Measurements from ENCODE around the gene HSD17B8. TPM values are rescaled to one million over a fixed set of nuclear protein-coding genes. Genes with fewer than 3 reads are reported as not detected.

The HSD17B8 gene
- total and polyA plus RNA-seq, 10 donors, result 8.7 to 24.1 (median 16.1) TPM

DNA sequence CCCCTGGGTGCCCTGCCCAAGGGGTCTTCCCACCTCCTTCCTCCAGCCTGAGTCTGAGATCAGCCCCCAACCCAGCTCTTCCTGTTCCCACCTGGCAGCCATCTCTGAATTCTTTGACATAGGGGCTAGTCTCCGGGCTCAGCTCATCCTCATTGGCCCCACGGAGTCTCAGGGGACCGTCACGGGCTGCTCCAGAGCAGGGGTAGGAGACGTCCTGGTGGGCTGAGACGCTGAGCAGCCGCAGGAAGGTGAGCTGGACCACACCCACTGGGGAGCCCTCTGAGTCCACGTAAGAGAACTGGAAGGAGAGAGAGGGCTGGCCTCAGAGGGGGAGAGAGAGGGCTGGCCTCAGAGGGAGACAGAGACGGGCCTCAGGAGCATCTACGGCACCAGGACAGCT, 40.3 kb upstream of the HSD17B8 start:
- Histone ChIP-seq H3K4me3 (no peak overlapping the region), H3K27me3 (replicated peaks in 1 of 7) (no peaks in the 10 kb centered on the region), H3K4me1 (peaks cover 0 to 22% (median 15%) of the 10 kb centered on the region in 6 donors), H3K9me3 (no peaks in the 10 kb centered on the region), H3K36me3 (no peaks in the 10 kb centered on the region), H3K27ac (no peak overlapping the region)
- no peak for DNase-seq
- no peak for TF ChIP-seq POLR2A (IDR thresholded peaks at IDR 0.05)
- no peak for TF ChIP-seq POLR2AphosphoS5 (IDR thresholded peaks at IDR 0.05)
- TF ChIP-seq, protein P1, sequence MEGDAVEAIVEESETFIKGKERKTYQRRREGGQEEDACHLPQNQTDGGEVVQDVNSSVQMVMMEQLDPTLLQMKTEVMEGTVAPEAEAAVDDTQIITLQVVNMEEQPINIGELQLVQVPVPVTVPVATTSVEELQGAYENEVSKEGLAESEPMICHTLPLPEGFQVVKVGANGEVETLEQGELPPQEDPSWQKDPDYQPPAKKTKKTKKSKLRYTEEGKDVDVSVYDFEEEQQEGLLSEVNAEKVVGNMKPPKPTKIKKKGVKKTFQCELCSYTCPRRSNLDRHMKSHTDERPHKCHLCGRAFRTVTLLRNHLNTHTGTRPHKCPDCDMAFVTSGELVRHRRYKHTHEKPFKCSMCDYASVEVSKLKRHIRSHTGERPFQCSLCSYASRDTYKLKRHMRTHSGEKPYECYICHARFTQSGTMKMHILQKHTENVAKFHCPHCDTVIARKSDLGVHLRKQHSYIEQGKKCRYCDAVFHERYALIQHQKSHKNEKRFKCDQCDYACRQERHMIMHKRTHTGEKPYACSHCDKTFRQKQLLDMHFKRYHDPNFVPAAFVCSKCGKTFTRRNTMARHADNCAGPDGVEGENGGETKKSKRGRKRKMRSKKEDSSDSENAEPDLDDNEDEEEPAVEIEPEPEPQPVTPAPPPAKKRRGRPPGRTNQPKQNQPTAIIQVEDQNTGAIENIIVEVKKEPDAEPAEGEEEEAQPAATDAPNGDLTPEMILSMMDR (IDR thresholded peaks at IDR 0.05 in 8 of 11, conservative IDR thresholded peaks at IDR 0.05 in 3 of 11), result no peak
- WGBS, 5 donors, result 63 to 74% (median 69%) methylated on average over 10 of the region's 10 CpGs
- intact Hi-C loops (cut with DNase I; ENCODE audit: low total_unique reads), result no loop called here

DNA sequence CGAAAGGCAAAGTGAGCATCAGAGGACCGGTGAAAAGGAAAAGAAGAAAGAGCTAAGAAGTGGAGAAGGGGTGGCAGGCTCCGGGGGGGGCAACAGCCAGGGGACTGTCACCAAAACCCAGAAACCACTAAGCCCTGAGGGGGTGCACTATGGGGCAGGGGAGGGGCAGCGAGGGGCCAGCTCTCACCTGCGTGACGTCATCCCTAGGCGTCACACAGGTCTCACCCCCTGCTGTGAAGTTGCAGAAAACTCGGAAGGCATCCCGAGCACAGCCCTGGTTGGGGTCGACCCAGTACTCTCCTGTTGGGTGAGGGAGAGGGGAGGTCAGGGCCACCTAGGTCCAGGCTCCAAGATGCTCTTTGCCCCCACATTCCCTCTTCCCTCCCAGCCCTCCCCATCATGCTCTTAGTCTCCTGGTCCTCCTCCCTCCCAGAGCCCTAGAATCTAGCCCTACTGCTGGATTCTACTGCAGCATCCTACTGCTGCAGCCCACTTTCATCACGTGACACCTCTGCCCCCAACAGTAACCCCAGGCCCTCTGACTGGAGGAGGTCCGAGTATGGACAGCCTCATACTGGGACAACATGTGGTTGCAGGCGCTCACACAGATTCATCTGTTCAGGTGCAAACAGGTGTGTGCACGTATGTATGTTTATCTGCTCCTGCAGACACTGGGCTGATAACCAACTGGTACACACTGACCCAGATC, 39.6 kb upstream of the HSD17B8 start:
- H3K27ac ChIP-seq, result no peak overlapping the region
- no peak overlapping the region for H3K4me3 ChIP-seq
- H3K36me3 ChIP-seq, result no peaks in the 10 kb centered on the region
- H3K9me3 ChIP-seq, result no peaks in the 10 kb centered on the region
- intact Hi-C loops (cut with DNase I; ENCODE audit: low total_unique reads), result no loop called here
- 69 to 80% (median 75%) methylated on average over 14 of the region's 14 CpGs for WGBS, 5 donors
- peaks cover 0 to 22% (median 15%) of the 10 kb centered on the region in 6 donors for H3K4me1 ChIP-seq
- H3K27me3 ChIP-seq (replicated peaks in 1 of 7), result no peaks in the 10 kb centered on the region
- TF ChIP-seq POLR2AphosphoS5 (IDR thresholded peaks at IDR 0.05) (no peak), POLR2A (IDR thresholded peaks at IDR 0.05) (no peak)
- DNase-seq, result no peak

DNA sequence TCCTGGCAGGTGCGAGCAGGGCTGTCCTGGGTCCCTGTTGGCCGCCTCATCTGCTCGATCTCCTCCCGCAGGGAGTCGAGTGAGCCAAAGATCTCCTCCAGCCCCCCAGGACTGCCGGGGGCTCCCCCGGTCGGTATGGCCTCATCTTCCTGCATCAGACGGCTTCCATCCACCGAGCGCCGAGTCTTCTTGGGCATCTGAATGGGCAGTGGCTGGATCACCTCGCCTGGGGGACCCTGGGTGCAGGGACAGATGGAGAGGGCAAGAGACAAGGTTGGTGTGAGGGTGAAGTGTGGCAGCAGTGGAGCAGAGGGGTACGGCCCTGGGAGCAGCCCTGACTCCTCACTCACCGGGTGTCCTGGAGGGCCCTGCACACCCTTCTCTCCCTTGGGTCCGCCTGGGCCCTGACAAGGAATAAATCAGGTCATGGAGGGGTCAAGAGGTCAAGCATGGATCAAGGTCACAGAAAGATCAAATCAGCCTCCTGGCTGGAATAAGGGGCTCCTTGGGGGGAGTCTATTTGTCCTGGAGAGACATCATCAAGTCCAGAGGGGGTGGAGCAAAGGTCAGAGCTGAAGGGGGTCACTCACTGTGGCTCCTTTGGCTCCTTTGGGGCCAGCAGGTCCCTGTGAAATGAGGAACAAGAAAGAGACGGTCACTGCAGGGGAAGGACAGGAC, 38.7 kb upstream of the HSD17B8 start:
- H3K27ac ChIP-seq, result no peak overlapping the region
- no peak overlapping the region for H3K4me3 ChIP-seq
- no peaks in the 10 kb centered on the region for H3K27me3 ChIP-seq (replicated peaks in 1 of 7)
- DNase-seq, result no peak
- H3K9me3 ChIP-seq, result no peaks in the 10 kb centered on the region
- TF ChIP-seq, protein P1 (IDR thresholded peaks at IDR 0.05 in 8 of 11, conservative IDR thresholded peaks at IDR 0.05 in 3 of 11), result no peak
- TF ChIP-seq POLR2A (IDR thresholded peaks at IDR 0.05) (no peak), POLR2AphosphoS5 (IDR thresholded peaks at IDR 0.05) (no peak)
- intact Hi-C loops (cut with DNase I; ENCODE audit: low total_unique reads), result no loop called here
- no peaks in the 10 kb centered on the region for H3K36me3 ChIP-seq
- H3K4me1 ChIP-seq, result peaks cover 0 to 19% (median 15%) of the 10 kb centered on the region in 6 donors
- 86 to 92% (median 87%) methylated on average over 17 of the region's 17 CpGs for WGBS, 5 donors

DNA sequence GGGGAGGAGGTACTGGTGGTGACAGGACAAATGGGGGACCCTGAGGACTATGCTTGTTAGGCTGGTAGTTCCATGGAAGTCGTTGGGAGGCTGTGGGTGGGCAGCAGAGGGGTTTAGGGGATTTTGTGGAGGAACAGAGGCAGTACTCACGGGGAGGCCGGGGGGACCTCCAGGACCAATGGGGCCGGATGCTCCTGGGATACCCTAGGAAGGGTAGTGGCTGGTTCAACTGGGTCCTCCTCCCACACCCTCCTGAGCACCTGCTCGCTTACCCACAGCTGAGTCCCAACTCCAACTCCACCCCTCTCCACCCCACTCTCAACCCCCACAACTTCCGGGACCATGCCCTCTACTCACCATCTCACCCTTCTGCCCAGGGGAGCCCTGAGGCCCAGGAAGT, 38.1 kb upstream of the HSD17B8 start:
- no peak for DNase-seq
- peaks cover 0 to 12% (median 9%) of the 10 kb centered on the region in 6 donors for H3K4me1 ChIP-seq
- H3K9me3 ChIP-seq, result no peaks in the 10 kb centered on the region
- WGBS, 5 donors, result 72 to 83% (median 79%) methylated on average over 6 of the region's 6 CpGs
- no peak overlapping the region for H3K4me3 ChIP-seq
- no peak overlapping the region for H3K27ac ChIP-seq
- H3K27me3 ChIP-seq (replicated peaks in 1 of 7), result no peaks in the 10 kb centered on the region
- intact Hi-C loops (cut with DNase I; ENCODE audit: low total_unique reads), result no loop called here
- TF ChIP-seq POLR2AphosphoS5 (IDR thresholded peaks at IDR 0.05) (no peak), POLR2A (IDR thresholded peaks at IDR 0.05) (no peak)
- TF ChIP-seq, protein P1 (IDR thresholded peaks at IDR 0.05 in 8 of 11, conservative IDR thresholded peaks at IDR 0.05 in 3 of 11), result no peak
- H3K36me3 ChIP-seq, result no peaks in the 10 kb centered on the region

Measured in spleen (tissue), 11 donors.